Measurements from ENCODE around the gene RPS16. TPM values are rescaled to one million over a fixed set of nuclear protein-coding genes. Genes with fewer than 3 reads are reported as not detected.

The RPS16 gene
- 40.3 and 64.3 TPM in 2 replicates for total RNA-seq

GRCh38 chr19:39435499-39436349 lies at the start of gene RPS16:
Gene RPS16, minus strand, starts transcription at chr19:39435949. Its CDS starts 54 bp downstream, at chr19:39435895.

DNA sequence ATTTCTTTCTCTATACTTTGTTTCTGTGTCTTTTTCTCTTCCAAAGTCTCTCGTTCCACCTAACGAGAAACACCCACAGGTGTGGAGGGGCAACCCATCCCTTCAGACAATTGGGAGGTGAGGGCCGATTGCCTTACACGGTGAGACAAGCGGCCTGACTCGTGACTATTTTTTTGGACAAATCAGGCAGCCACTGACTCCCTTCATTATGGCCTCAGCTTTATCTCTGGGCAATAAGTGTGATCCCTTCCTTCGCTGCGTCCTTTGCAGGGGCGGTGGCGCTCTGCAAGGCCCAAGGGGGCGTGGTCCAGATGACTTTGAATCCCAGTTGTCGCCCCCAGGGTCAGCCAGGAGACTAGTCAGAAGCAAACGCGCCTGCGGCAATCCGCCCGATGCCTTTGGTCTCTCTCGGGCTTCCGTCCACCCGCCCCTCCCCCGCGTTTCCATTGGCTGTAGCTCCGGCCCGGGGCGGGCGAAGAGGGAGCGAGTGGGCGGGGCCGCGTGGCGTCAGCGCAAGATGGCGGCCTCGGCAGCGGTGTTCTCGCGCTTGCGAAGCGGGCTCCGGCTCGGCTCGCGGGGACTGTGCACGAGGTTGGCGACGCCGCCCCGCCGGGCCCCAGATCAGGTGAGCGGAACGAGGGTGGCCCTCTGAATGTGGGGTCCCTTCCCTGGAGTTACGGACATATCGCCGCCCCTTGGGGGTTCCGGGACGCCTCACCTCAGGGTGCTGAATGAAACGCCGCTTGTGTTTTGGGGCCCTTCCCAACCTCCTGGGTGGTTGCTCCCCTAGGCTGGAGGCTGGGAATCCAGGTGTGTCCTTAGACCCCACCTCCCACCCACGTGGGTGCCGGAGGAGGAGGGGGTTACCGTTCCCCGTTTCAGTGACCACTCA lies 44.8 kb upstream of the RPS16 start, which contains the start of gene TIMM50:
TIMM50 (plus strand) TSS at position 502 of the 892 bp plus-strand sequence; CDS start at position 518, 16 bp downstream.

GRCh38 chr19:39445196-39446111 lies 9.7 kb upstream of the RPS16 start, which contains the start of gene SUPT5H:
Gene SUPT5H, plus strand, starts transcription at chr19:39445582. Its CDS starts 309 bp downstream, at chr19:39445891.

DNA sequence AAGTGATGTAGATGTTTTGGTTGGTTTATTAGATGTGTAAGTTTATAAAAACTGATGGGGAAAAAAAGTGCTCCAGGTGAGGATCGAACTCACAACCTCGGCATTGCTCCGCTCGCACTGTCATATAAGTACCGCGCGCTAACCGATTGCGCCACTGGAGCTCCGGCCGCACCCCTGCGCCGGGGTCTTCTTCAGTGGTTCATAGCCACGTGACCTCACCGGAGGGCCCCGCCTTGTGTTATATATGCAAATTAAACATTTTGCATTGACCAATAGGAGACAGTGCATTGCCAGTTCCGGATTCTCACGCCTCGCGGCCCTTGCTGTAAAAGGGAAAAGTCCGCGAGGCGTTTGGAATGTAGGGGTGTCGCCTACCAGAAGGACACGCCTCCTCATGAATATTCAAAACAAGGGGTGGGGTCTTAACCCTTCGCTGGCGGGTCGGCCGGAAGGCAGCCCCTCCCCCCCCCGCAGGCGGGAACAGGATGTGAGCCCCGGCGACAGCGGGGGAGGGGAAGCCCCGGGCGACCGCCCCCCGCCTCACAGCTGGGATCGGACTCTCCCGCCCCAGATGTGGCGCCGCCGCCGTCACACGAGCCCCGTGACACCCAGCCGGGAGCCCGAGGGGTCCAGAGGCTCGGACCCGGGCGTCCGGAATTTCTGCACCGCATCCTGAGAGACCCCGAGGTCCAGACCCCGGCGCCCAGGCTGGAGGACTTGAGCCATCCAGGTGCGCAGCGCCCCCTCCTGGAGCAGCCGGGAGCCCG lies 23.5 kb downstream of the RPS16 start, which contains the start of gene PLEKHG2:
PLEKHG2 (plus strand) TSS at position 570 of the 767 bp plus-strand sequence. CDS start 1,418 bp downstream, outside the sequence.

DNA sequence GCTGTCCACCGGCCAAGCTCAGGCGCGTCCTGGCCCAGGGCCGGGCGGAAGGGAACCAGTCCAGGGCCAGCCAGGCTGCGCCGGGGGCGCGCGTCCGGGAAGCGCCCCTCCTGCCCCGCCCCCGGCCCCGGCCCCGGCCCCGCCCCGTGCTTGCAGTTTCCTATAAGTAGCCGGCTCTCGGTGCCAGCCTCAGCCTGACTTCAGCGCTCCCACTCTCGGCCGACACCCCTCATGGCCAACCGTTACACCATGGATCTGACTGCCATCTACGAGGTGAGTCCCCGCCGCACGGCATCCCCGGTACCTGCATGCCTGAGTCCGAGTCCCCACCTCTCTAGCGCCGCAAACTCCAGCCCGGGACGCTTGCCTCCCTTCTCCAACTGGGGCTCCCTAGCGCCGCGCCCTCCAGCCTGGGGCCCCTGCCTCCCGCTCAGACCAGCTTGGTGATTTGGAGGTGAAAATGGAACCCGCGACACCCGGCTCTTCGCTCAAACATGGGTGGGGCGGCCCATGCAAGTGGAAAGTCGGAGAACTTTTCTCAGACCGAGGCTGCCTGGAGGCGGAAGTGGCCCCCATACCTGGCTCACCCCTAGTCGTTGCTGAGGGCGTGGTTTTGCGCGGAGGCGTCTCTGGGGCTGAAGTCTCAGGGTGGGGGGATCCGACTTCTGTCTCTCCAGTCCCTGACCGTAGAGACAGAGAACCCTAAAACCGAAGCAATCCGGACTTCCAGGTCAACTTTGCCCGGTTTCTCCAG lies 28.9 kb downstream of the RPS16 start, which contains the start of gene ZFP36:
ZFP36 (plus strand) TSS at position 192 of the 754 bp plus-strand sequence; CDS start at position 250, 58 bp downstream.

DNA sequence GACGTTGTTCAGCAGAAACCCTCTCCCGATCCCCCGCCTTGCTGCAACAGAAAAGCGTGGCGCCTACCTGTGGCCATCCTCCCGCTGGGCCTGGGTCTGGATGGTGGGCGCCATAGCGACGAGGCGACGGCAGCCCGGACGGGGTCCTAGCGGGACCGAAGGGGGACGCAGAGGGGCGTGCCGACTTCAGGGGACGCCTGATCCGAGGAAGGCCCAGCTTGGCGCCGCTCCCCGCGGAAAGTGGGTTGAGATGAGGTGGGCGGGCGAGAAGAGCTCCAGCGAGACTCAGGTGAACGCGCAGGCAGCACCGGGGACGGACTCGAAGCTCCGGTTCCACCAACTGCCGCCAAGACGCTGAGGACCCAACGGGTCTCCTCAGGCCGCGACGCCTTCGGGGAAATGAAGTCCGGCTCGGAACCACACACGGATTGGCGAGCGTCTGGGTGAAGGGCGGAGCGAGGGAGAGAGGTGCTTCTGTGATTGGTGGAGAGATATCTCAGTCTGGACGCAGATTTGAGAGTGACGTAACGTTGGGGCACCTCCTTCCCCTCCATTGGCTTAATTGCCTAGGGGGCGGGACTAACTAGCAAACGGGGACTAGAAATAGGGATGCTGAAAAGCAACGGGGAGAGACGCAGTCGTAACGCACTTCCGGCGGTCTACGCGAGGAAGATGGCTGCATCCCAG lies 44.9 kb downstream of the RPS16 start, which contains the start of the genes MED29 and PAF1:
MED29 (plus strand) TSS at position 628 of the 687 bp plus-strand sequence; CDS start at position 673, 45 bp downstream.
PAF1 (minus strand) TSS at position 356 of the 687 bp plus-strand sequence; CDS start at position 114, 242 bp downstream.

Small RNAs within 50 kb of the gene (small RNA-seq; reads per million reads assigned to genes)
- gene MIR4530, result not detected

Other genes starting within 250 kb of the RPS16 start
- not detected in 2 replicates for gene NCCRP1, start 239.0 kb downstream of the RPS16 start, total RNA-seq
- not detected in 2 replicates for gene SYCN, start 231.7 kb downstream of the RPS16 start, total RNA-seq
- gene IFNL3, start 190.9 kb downstream of the RPS16 start, total RNA-seq, result not detected in 2 replicates
- gene IFNL4, start 187.1 kb downstream of the RPS16 start, total RNA-seq, result not detected in 2 replicates
- not detected in 2 replicates for gene IFNL2, start 167.6 kb downstream of the RPS16 start, total RNA-seq
- not detected in 2 replicates for gene IFNL1, start 139.5 kb downstream of the RPS16 start, total RNA-seq
- under 0.01 and 0.20 TPM in 2 replicates for gene LRFN1, start 115.1 kb downstream of the RPS16 start, total RNA-seq
- gene GMFG, start 99.9 kb downstream of the RPS16 start, total RNA-seq, result 0.39 TPM in 1 of 2 replicates, not detected in the other
- 85.2 and 94.0 TPM in 2 replicates for gene SAMD4B, start 93.5 kb downstream of the RPS16 start, total RNA-seq
- 28.7 and 29.8 TPM in 2 replicates for gene PAF1, start 44.8 kb downstream of the RPS16 start, total RNA-seq
- 17.3 and 19.4 TPM in 2 replicates for gene MED29, start 44.6 kb downstream of the RPS16 start, total RNA-seq
- gene ZFP36, start 29.1 kb downstream of the RPS16 start, total RNA-seq, result 11.1 and 16.9 TPM in 2 replicates
- gene PLEKHG2, start 23.3 kb downstream of the RPS16 start, total RNA-seq, result 9.2 and 15.4 TPM in 2 replicates
- 70.5 and 74.1 TPM in 2 replicates for gene SUPT5H, start 9.6 kb upstream of the RPS16 start, total RNA-seq
- 58.1 and 58.4 TPM in 2 replicates for gene TIMM50, start 44.9 kb upstream of the RPS16 start, total RNA-seq
- 0.37 and 0.39 TPM in 2 replicates for gene DLL3, start 63.0 kb upstream of the RPS16 start, total RNA-seq
- not detected in 2 replicates for gene SELENOV, start 79.2 kb upstream of the RPS16 start, total RNA-seq
- gene EID2B, start 96.9 kb upstream of the RPS16 start, total RNA-seq, result 3.9 and 4.8 TPM in 2 replicates
- 5.9 and 8.6 TPM in 2 replicates for gene EID2, start 104.2 kb upstream of the RPS16 start, total RNA-seq
- not detected in 2 replicates for gene LGALS13, start 166.6 kb upstream of the RPS16 start, total RNA-seq
- not detected in 2 replicates for gene LGALS16, start 220.0 kb upstream of the RPS16 start, total RNA-seq